ENCODE results near the gene ADNP2.

Gene ADNP2

DNA sequence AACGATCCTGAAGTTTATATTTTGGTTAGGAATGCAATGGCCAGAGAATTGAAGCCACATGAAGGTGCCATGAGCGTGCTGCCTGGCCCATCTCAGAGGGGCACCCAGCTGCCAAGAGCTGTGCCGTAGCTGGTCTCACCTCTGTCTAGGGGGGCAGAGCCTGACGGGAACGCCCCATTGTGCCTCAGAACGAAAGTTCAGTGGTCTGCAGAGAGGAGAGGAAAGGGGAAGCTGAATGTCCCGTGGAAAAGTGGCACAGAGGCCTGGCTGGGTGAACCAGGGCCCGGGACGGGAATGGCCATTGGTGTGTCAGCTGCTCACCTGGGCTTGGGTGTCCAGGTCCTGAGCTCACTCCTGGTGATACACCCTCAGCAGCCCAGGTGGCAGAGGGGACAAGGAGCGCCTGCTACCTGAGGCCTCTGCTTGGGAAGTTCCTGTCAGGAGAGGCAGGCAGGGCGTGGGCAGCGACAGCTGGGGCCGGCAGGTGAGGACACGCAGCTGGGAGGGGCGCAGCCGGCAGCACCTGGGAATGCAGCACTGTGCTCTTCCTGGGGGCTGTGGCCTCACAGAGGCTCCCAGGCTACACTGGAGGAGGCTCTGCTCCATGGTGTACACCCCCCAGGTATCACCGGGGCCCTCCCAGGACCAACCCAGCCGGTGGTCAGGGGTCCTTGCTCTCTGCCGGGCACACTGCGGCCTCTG, 70.9 kb downstream of the ADNP2 start:
- no peaks in the 10 kb centered on the region for H3K27me3 ChIP-seq (ENCODE audit: control insufficient read depth, insufficient read depth, low read length)
- H3K4me3 ChIP-seq (ENCODE audit: low read length): no peak overlapping the region
- no peaks in the 10 kb centered on the region for H3K4me1 ChIP-seq (ENCODE audit: control insufficient read depth, insufficient read depth, low read length)
- H3K36me3 ChIP-seq (ENCODE audit: control insufficient read depth, insufficient read depth, low read length): no peaks in the 10 kb centered on the region
- H3K9me3 ChIP-seq (ENCODE audit: control insufficient read depth, low read length): no peaks in the 10 kb centered on the region
- H3K9ac ChIP-seq (ENCODE audit: low read length): no peak overlapping the region

DNA sequence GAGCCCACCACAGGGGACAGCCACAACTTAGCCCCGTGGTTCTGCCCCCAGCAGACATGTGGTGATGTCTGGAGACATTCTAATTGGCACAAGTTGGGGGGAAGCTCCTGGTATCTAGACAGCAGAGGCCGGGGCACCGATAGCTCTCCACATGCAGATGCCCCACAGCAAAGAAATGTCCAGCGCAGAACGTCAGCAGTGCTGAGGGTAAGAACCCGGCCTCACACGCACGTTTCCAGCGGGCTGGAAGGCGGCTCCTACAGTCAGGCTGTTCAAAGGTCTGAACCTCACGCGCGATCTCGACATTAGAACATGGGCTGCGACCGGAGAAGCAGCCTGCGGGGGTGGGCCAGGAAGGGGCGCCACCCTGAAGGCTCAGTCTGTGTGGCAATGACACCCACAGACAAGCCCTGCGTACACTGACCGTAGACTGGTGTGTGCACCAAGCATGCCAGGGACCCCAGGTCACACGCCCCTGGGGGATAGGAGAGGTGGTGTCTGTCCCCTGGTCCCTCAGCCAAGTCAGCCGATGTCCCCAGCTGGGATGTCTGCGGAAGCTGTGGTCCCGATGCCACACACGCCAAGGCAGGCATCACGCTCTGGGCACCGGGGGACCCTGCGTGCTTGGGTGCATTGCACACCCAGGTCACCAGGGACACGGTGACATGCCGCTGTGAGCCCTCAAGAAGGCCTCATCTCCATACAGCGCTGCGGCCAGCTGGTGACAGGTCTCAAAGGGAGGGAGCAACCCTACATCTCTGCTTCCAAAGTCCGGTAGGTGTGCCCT, 71.9 kb downstream of the ADNP2 start:
- Histone ChIP-seq H3K9me3 (ENCODE audit: control insufficient read depth, low read length) (no peaks in the 10 kb centered on the region), H3K4me3 (ENCODE audit: low read length) (no peak overlapping the region), H3K4me1 (ENCODE audit: control insufficient read depth, insufficient read depth, low read length) (no peaks in the 10 kb centered on the region), H3K36me3 (ENCODE audit: control insufficient read depth, insufficient read depth, low read length) (no peaks in the 10 kb centered on the region), H3K9ac (ENCODE audit: low read length) (no peak overlapping the region), H3K27me3 (ENCODE audit: control insufficient read depth, insufficient read depth, low read length) (no peaks in the 10 kb centered on the region)

DNA sequence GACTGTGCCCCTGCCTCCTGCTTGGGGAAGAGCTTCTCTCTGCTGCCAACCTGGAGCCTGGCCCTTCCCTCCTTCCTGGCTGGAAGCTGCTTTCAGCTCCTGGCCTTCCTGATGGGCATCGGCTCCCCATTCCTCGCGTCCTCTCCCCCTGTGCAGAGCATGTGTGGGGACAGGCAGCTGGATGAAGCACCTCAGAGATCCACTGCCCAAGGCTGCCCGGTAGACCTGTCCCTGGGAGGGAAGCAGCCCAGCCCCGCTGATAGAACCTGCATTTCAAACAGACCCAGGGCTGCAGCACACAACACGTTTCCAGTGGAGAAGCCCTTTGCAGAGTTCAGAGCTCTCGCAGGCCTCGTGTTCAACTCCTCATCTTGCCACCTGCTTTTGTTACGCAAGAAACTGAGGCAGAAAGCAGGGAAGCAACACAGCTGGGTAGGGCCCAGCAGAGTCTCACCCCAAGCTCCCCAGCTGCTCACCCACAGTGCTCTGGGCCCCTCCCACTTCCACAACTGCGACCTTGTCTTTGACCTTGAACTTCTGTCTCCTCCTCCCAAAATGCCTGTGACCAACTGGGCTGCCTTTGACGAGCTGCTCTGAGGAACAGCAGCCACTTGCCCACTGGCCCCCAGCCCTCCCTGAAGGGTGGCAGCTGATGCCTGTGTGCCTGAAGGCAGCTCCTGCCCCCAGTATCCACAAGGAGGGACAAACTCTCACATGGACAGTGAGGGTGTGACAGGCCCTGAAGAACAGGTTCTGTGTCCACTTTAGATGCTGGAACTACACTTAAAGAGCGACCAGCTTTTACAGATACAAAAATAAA, 72.8 kb downstream of the ADNP2 start:
- Histone ChIP-seq H3K4me1 (ENCODE audit: control insufficient read depth, insufficient read depth, low read length) (no peaks in the 10 kb centered on the region), H3K27me3 (ENCODE audit: control insufficient read depth, insufficient read depth, low read length) (no peaks in the 10 kb centered on the region), H3K4me3 (ENCODE audit: low read length) (no peak overlapping the region), H3K36me3 (ENCODE audit: control insufficient read depth, insufficient read depth, low read length) (no peaks in the 10 kb centered on the region), H3K9me3 (ENCODE audit: control insufficient read depth, low read length) (no peaks in the 10 kb centered on the region), H3K9ac (ENCODE audit: low read length) (no peak overlapping the region)

DNA sequence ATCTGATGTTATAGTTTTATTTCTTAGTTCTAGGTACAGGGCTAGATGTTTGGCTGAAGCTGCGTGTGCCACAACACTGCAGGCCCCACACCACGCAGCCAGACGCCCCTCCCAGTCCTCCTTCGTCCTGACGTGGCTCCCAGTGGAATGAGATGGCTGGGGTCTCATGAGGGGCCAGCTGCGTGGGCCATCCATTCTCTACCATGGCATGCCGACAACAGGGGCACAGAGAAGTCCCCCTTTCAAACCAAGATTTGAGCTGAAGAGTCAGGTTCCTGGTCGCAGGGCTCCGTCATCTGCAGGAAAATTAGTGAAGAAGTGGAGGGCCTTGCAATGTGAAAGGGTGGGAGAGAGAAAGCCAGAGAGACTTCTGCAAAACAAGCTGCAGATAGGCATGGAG, 73.8 kb downstream of the ADNP2 start:
- H3K9me3 ChIP-seq (ENCODE audit: control insufficient read depth, low read length): no peaks in the 10 kb centered on the region
- H3K9ac ChIP-seq (ENCODE audit: low read length): no peak overlapping the region
- no peaks in the 10 kb centered on the region for H3K36me3 ChIP-seq (ENCODE audit: control insufficient read depth, insufficient read depth, low read length)
- no peak overlapping the region for H3K4me3 ChIP-seq (ENCODE audit: low read length)
- H3K4me1 ChIP-seq (ENCODE audit: control insufficient read depth, insufficient read depth, low read length): no peaks in the 10 kb centered on the region
- H3K27me3 ChIP-seq (ENCODE audit: control insufficient read depth, insufficient read depth, low read length): no peaks in the 10 kb centered on the region

DNA sequence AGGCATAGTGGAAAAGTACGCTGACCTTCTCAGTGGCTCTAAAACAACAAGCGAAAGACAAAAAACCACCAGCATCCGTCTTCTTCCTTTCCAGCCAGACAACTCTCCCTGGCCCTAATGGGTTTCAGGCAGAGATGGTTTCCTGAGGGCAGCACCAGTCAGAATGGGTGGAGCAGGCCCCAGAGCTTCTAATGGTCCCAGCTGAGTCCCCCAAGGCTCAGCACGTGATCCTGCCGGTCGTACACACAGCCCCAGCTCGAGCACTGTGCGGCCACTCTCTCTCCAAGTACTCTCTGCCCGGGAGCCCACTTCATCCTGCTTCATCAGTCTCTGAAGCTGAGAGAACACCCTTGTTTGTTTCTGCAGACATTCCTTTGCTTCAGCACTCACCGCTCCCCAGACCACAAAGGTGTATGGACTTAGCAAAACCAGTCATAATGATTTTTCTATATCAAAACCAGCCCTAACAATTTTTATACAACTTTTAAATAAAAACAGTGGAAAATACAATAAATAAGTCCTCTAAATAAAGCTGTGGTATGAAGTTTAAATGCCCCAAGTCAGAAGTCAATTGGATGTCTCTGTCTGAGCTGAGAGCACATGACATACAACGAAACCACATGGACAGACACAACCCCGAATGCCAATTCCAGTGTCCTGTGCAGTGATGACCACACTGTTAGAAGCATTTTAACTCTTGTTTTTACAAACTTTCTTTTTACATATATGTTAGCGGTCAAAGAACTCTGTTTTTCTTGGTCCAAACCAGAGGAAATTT, 74.4 kb downstream of the ADNP2 start:
- no peak overlapping the region for H3K4me3 ChIP-seq (ENCODE audit: low read length)

DNA sequence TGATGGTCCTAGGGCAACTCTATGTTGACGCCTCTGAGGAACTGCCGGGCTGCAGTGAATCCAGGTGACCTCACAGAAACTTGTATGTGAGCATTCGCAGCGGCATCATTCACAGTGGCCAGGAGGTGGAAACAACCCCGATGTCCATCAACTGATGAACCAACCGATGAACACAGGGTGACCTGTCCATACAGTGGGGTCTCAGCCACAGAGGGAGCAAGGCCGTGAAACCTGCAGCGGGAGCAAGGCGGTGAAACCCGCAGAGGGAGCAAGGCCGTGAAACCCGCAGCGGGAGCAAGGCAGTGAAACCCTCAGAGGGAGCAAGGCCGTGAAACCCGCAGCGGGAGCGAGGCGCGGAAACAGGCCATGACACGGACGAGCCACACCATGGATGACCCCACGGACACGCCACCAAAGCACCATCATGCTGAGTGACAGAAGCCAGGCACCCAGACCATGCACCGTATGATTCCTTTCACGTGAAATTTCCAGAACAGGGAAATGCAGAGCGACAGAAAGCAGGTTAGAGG, 75.2 kb downstream of the ADNP2 start:
- Histone ChIP-seq H3K4me1 (ENCODE audit: control insufficient read depth, insufficient read depth, low read length) (no peaks in the 10 kb centered on the region), H3K9me3 (ENCODE audit: control insufficient read depth, low read length) (no peaks in the 10 kb centered on the region), H3K36me3 (ENCODE audit: control insufficient read depth, insufficient read depth, low read length) (no peaks in the 10 kb centered on the region), H3K9ac (ENCODE audit: low read length) (no peak overlapping the region), H3K4me3 (ENCODE audit: low read length) (no peak overlapping the region), H3K27me3 (ENCODE audit: control insufficient read depth, insufficient read depth, low read length) (no peaks in the 10 kb centered on the region)

More for the DNA sequence above, 74.4 kb downstream of the ADNP2 start:
- no peaks in the 10 kb centered on the region for H3K4me1 ChIP-seq (ENCODE audit: control insufficient read depth, insufficient read depth, low read length)
- no peak overlapping the region for H3K9ac ChIP-seq (ENCODE audit: low read length)
- H3K27me3 ChIP-seq (ENCODE audit: control insufficient read depth, insufficient read depth, low read length): no peaks in the 10 kb centered on the region
- H3K9me3 ChIP-seq (ENCODE audit: control insufficient read depth, low read length): no peaks in the 10 kb centered on the region
- H3K36me3 ChIP-seq (ENCODE audit: control insufficient read depth, insufficient read depth, low read length): no peaks in the 10 kb centered on the region

DNA sequence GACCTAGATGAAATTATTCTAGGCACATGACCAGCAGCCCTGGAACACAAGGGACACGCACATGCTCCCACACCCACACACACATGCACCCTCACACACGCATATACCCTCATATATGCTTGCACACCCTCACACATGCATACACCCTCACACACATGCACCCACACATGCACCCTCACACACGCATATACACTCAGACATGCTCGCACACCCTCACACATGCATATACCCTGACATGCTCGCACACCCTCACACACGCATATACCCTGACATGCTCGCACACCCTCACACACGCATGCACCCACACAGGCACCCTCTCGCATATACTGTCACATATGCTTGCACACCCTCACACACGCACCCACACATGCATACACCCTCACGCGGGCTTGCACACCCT, 76.5 kb downstream of the ADNP2 start:
- H3K27me3 ChIP-seq (ENCODE audit: control insufficient read depth, insufficient read depth, low read length): no peaks in the 10 kb centered on the region
- H3K4me3 ChIP-seq (ENCODE audit: low read length): no peak overlapping the region
- no peaks in the 10 kb centered on the region for H3K36me3 ChIP-seq (ENCODE audit: control insufficient read depth, insufficient read depth, low read length)
- no peak overlapping the region for H3K9ac ChIP-seq (ENCODE audit: low read length)
- no peaks in the 10 kb centered on the region for H3K9me3 ChIP-seq (ENCODE audit: control insufficient read depth, low read length)
- no peaks in the 10 kb centered on the region for H3K4me1 ChIP-seq (ENCODE audit: control insufficient read depth, insufficient read depth, low read length)

DNA sequence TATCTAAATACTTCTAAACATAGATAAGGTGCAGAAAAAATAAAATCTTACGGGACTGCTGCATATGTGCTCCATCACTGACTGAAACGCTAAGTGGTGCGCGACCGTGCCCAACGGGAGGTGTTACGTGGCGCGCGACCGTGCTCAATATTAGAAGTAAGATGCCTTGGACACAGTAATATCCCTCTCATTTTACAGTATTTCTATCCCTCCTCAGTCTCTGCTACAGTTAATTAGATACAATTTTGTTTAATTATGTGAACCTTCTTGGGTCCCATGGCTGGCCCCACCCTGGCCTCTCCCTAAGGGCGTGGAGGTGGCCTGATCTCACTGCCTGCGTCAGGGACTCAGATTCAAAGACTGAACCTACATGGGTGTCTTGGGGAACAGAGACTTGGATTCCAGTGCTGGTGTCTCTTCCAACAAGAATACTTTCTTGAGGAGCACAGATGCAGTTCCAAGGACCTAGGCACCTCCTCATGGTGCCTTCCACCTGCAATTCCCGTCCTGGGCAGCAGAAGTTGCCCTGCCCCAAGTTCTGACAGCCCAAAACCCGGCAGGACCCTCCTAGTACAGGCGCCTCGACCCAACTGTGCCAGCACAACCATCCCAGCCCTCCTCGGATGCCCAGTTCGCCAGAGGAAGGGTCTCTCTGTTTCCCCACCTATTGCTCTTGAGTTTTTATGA, 79.0 kb downstream of the ADNP2 start:
- Histone ChIP-seq H3K4me3 (ENCODE audit: low read length) (no peak overlapping the region), H3K9me3 (ENCODE audit: control insufficient read depth, low read length) (no peaks in the 10 kb centered on the region), H3K9ac (ENCODE audit: low read length) (no peak overlapping the region), H3K4me1 (ENCODE audit: control insufficient read depth, insufficient read depth, low read length) (no peaks in the 10 kb centered on the region), H3K27me3 (ENCODE audit: control insufficient read depth, insufficient read depth, low read length) (no peaks in the 10 kb centered on the region), H3K36me3 (ENCODE audit: control insufficient read depth, insufficient read depth, low read length) (no peaks in the 10 kb centered on the region)

DNA sequence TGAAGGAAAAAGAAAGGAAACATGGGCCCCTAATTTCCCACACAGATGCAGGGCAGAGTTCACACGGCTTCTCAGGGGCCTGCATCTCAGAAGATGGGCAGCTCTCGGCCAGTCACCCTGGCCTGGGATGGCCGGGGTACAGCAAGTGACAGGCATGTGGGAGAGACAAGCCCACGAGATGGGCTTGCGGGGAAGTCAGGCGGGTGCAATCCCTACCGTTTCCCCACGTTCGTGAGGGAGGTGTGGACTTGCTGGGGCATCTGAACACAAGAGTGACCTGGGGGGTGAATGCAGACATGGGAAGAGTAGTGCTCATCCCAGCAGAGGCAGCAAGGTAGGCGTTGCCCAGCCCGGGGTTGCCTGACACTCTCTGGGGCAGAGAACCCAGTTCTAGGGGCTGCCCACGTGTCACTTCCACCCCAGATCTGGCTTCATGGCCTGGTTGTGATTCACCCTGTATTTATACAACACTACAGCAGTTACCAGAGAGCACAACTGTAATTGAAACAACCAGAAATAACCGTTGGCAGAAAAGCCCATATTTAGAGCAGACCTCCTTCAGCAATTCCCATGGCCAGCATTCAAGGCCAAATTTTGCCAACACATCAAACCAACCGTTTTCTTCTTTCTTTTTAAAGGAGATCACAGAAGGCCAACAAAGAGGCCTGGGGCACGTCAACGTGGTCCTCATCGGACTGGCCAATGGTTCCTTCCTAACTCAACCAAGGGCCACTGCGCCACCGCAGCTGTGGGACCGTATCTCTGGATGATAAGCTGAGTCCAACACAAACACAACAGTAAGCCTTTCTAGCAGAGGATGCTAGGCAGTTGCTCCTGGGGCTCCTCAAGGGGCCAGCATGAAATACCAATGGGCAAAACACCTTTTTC, 79.8 kb downstream of the ADNP2 start:
- Histone ChIP-seq H3K36me3 (ENCODE audit: control insufficient read depth, insufficient read depth, low read length) (no peaks in the 10 kb centered on the region), H3K9me3 (ENCODE audit: control insufficient read depth, low read length) (no peaks in the 10 kb centered on the region), H3K27me3 (ENCODE audit: control insufficient read depth, insufficient read depth, low read length) (no peaks in the 10 kb centered on the region), H3K4me3 (ENCODE audit: low read length) (no peak overlapping the region), H3K9ac (ENCODE audit: low read length) (no peak overlapping the region), H3K4me1 (ENCODE audit: control insufficient read depth, insufficient read depth, low read length) (no peaks in the 10 kb centered on the region)

DNA sequence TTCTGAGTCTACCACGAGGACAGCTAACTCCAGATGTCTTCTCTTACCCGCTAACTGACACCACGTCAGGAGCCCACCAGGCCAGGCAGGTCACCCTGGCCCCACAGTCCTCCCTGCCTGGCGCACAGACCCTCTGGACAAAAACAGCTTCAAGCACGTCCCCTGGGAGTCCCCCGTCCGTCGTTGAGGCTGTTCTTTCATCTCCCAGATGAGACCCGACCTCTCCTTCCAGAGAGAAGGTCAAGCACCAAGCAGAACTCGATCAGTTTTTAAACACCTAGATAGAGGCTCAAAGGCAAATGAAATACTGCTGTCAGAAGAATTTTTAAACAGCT, 80.4 kb downstream of the ADNP2 start:
- no peak overlapping the region for H3K9ac ChIP-seq (ENCODE audit: low read length)
- no peaks in the 10 kb centered on the region for H3K4me1 ChIP-seq (ENCODE audit: control insufficient read depth, insufficient read depth, low read length)
- H3K36me3 ChIP-seq (ENCODE audit: control insufficient read depth, insufficient read depth, low read length): no peaks in the 10 kb centered on the region
- H3K4me3 ChIP-seq (ENCODE audit: low read length): no peak overlapping the region
- no peaks in the 10 kb centered on the region for H3K27me3 ChIP-seq (ENCODE audit: control insufficient read depth, insufficient read depth, low read length)
- no peaks in the 10 kb centered on the region for H3K9me3 ChIP-seq (ENCODE audit: control insufficient read depth, low read length)
